Measurements from ENCODE around the gene GZMB. TPM values are rescaled to one million over a fixed set of nuclear protein-coding genes. Genes with fewer than 3 reads are reported as not detected.

Gene GZMB
- total RNA-seq, 4 donors from 2014 or later: 2.8 to 122 TPM; not detected in 2

DNA sequence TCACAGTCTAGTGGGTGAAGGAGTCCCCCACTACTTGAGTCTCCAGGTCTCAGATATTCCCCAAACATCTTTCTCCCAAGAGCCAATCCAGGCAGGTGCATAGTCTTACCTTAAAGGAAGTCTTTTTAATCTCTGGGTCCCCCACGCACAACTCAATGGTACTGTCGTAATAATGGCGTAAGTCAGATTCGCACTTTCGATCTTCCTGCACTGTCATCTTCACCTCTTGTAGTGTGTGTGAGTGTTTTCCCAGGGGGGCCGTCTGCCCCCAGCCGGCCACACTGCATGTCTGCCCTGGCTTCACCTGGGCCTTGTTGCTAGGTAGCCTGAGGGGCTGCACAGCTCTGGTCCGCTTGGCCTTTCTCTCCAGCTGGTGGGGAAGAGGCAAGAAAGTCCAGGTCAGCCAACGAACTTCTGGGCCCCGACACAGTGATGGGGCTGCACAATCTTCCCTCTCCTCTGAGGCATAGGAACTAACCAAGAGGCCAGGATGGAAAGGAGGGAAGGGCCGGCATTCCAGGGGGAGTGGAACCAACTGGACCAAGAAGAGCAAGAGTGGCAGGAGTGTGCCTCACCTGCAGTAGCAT is 2.1 kb downstream of the GZMB start:
- DNase-seq: no peak
- Histone ChIP-seq H3K36me3 (no peaks in the 10 kb centered on the region), H3K27ac (no peak overlapping the region), H3K4me3 (no peak overlapping the region), H3K4me1 (no peaks in the 10 kb centered on the region), H3K9me3 (no peaks in the 10 kb centered on the region), H3K27me3 (no peaks in the 10 kb centered on the region)
- intact Hi-C loops (cut with DNase I; ENCODE audit: low total_unique reads): no loop called here
- TF ChIP-seq, protein P1, sequence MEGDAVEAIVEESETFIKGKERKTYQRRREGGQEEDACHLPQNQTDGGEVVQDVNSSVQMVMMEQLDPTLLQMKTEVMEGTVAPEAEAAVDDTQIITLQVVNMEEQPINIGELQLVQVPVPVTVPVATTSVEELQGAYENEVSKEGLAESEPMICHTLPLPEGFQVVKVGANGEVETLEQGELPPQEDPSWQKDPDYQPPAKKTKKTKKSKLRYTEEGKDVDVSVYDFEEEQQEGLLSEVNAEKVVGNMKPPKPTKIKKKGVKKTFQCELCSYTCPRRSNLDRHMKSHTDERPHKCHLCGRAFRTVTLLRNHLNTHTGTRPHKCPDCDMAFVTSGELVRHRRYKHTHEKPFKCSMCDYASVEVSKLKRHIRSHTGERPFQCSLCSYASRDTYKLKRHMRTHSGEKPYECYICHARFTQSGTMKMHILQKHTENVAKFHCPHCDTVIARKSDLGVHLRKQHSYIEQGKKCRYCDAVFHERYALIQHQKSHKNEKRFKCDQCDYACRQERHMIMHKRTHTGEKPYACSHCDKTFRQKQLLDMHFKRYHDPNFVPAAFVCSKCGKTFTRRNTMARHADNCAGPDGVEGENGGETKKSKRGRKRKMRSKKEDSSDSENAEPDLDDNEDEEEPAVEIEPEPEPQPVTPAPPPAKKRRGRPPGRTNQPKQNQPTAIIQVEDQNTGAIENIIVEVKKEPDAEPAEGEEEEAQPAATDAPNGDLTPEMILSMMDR (IDR thresholded peaks at IDR 0.05): no peak
- TF ChIP-seq POLR2A (IDR thresholded peaks at IDR 0.05): no peak

DNA sequence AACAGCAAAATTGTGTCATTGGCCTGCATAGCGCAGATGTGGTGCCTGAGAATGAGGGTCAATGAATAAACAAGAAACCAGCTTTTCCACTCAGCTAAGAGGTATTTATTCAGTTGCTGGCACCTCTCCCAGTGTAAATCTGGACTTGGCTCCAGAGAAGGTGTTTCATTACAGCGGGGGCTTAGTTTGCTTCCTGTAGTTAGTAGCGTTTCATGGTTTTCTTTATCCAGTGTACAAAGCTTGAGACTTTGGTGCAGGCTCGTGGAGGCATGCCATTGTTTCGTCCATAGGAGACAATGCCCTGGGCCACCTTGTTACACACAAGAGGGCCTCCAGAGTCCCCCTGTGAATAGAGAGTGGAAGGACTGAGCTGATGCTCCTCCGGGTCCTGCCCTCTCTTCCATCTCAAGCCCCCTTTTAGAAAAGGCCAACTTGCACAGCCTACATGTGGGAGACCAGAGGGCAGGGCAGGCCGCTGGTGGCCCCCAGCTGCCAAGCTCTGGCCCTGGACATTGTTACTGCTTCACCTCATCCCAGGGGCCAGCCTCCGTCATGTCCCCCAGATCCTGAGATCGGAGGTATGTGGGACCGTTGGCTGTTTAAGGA is 3.0 kb downstream of the GZMB start:
- no peak for TF ChIP-seq POLR2A (IDR thresholded peaks at IDR 0.05)
- TF ChIP-seq, protein P1 (IDR thresholded peaks at IDR 0.05): no peak
- Histone ChIP-seq H3K36me3 (no peaks in the 10 kb centered on the region), H3K4me3 (no peak overlapping the region), H3K27ac (no peak overlapping the region), H3K4me1 (no peaks in the 10 kb centered on the region), H3K9me3 (no peaks in the 10 kb centered on the region), H3K27me3 (no peaks in the 10 kb centered on the region)
- intact Hi-C loops (cut with DNase I; ENCODE audit: low total_unique reads): no loop called here
- no peak for DNase-seq

DNA sequence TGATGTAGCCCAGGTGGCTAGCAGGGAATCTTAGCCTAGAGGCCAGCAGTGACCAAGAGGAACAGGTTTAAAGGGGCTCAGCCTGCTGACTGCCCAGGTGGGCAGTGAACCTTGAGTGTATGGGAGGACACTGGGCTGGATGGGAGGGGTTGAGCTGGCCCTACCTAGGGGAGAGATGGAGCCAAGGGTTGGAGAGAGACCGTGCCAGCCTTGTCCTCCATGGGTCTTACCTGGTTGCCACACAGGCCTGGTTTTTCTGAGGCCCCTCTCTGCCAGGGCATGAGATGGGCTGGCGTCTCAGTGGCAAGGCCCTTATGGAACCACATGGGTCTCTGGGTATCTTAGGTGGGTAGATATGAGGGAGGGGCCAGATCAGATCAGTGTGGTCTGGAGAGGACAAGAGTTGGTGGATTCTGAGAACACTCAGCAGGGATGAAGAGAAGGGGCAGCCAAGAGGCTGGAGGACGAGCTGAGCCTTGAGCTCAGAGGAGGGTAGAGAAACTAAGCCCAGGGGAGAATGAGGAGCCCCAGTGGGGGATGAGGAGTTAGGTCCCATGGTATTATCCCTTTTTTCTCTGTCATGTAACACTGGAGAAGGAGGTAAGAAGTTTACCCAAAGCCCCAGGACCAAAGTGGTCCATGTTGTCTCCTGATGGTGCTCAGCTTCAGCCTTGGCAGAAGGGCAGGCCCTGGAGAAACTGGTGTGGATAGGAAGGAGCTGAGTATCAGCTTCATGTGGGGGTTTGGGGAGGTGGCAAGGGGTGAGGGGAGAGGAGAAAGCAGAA is 3.7 kb downstream of the GZMB start:
- no peaks in the 10 kb centered on the region for H3K9me3 ChIP-seq
- no peaks in the 10 kb centered on the region for H3K27me3 ChIP-seq
- H3K27ac ChIP-seq: no peak overlapping the region
- no peak for DNase-seq
- intact Hi-C loops (cut with DNase I; ENCODE audit: low total_unique reads): no loop called here
- no peak overlapping the region for H3K4me3 ChIP-seq
- TF ChIP-seq, protein P1 (IDR thresholded peaks at IDR 0.05): no peak
- TF ChIP-seq POLR2A (IDR thresholded peaks at IDR 0.05): no peak
- H3K4me1 ChIP-seq: no peaks in the 10 kb centered on the region
- H3K36me3 ChIP-seq: no peaks in the 10 kb centered on the region

DNA sequence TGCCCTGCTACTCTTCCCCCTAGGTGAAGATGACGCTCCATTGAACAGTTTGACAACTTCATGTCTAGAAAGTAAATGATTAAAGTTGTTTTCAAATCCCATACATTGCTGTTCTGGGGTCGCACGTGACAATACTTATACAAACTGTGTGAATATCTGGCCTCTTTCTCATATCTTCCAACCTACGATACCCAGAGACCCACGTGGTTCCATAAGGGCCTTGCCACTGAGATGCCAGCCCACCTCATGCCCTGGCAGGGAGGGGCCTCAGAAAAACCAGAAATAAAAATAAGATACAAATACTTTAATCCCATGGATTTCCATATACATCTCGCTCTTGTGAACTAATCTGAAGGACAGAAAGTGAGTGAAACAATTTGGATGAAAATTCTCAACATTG is 4.5 kb downstream of the GZMB start:
- Histone ChIP-seq H3K4me1 (no peaks in the 10 kb centered on the region), H3K9me3 (no peaks in the 10 kb centered on the region), H3K27me3 (no peaks in the 10 kb centered on the region), H3K27ac (no peak overlapping the region), H3K4me3 (no peak overlapping the region), H3K36me3 (no peaks in the 10 kb centered on the region)
- DNase-seq: no peak
- intact Hi-C loops (cut with DNase I; ENCODE audit: low total_unique reads): no loop called here
- no peak for TF ChIP-seq POLR2A (IDR thresholded peaks at IDR 0.05)
- TF ChIP-seq, protein P1 (IDR thresholded peaks at IDR 0.05): no peak

DNA sequence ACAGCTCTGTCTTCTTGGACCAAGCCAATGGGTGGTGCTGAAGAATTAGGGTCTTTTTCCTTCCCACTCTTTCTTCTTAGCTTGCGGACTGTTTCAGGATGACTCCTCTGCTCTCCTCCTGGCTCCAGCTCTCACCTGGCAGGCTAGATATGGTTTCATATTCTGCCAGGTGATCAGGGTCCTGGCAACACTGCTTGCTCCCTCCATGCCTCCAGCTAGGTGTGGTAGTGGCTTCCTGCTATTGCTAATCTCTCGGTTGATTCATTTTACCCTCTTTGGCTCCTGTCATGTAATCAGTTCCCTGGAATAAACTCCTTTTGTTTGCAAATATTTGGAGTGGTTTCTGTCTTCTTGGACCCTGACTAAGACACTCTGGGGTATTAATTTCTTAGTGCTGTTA is 20.2 kb downstream of the GZMB start:
- no peaks in the 10 kb centered on the region for H3K9me3 ChIP-seq
- H3K4me3 ChIP-seq: no peak overlapping the region
- H3K36me3 ChIP-seq: no peaks in the 10 kb centered on the region
- DNase-seq: no peak
- H3K27ac ChIP-seq: no peak overlapping the region
- no peaks in the 10 kb centered on the region for H3K27me3 ChIP-seq
- H3K4me1 ChIP-seq: no peaks in the 10 kb centered on the region
- TF ChIP-seq, protein P1 (IDR thresholded peaks at IDR 0.05): no peak
- no peak for TF ChIP-seq POLR2A (IDR thresholded peaks at IDR 0.05)
- intact Hi-C loops (cut with DNase I; ENCODE audit: low total_unique reads): no loop called here
